Natural killer cell treated with Interleukin-12 subunit alpha and Interleukin-12 subunit beta and Interleukin-15 and Interleukin-18, amount 100 ng/mL, for 72 hours (primary cell): Measurements from ENCODE around the gene DDTL. TPM values are rescaled to one million over a fixed set of nuclear protein-coding genes. Genes with fewer than 3 reads are reported as not detected.

ENCODE experiments used
- ATAC-seq, 2 donors: fragments of 150-1000 bp; cut with Tn5 transposase in 1 of 2; sonication (Bioruptor Pico), chemical (Tn5 transposase) in 1 of 2; 2 replicates each; pipeline ENCODE4 v1.10.0; 2021
- DNase-seq: peaks from one replicate; pipeline ENCODE4 v3.0.0; 2022; ENCODE audit warnings: low spot score
- H3K27ac Mint-ChIP-seq, 2 donors: 1 replicate in 1 of 2; 2 replicates in 1 of 2; pipeline ENCODE4 v1.8.0; 2022; ENCODE audit warnings: mixed read lengths in 2 of 2, mild to moderate bottlenecking in 1 of 2, moderate library complexity in 1 of 2
- H3K27me3 Mint-ChIP-seq, 2 donors: 1 replicate in 1 of 2; 2 replicates in 1 of 2; pipeline ENCODE4 v1.8.0; 2022; ENCODE audit warnings: mixed read lengths in 2 of 2
- H3K36me3 Mint-ChIP-seq: one replicate; pipeline ENCODE4 v1.8.0; 2022; ENCODE audit warnings: mixed read lengths
- H3K4me1 Mint-ChIP-seq, 2 donors: 1 replicate in 1 of 2; 2 replicates in 1 of 2; pipeline ENCODE4 v1.8.0; 2022; ENCODE audit warnings: low read depth in 2 of 2, mixed read lengths in 2 of 2, mild to moderate bottlenecking in 1 of 2
- H3K4me3 Mint-ChIP-seq: one replicate; pipeline ENCODE4 v1.8.0; 2022; ENCODE audit warnings: mixed read lengths
- H3K9me3 Mint-ChIP-seq: 2 replicates; pipeline ENCODE4 v1.8.0; 2022; ENCODE audit warnings: mixed read lengths
- total RNA-seq, 2 donors: library from RNA; stranded (reverse); gene quantifications; one replicate each; pipeline ENCODE4 v1.2.3, GENCODE V29; 2022

DDTL gene
- total RNA-seq, 2 donors from 2014 or later: 8.0 TPM; not detected in 1

DNA sequence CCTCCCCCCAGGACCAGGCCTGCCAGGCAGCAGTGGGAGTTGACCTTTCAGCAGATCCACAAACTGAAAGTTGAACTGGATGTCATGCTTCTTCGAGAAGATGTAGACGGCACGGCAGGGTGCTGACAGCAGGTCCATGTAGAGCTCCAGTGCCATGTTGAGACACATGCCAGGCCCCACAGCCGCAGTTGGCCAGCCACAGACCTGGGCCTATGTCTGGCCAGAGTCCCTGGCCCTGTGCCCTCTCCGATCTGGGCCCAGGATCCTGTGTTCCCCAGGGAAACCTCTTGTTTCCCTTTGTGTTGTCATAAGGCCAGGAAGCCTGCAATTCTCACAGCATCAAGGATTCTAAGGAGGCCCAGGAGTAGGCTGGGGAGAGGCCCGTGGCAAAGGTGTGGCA, 38.5 kb downstream of the DDTL start, which contains the start of gene GSTT4:
Gene GSTT4, minus strand, starts transcription at position 253 of the 400 bp plus-strand sequence. Its CDS starts 97 bp downstream, at position 156.
- no peaks in the 10 kb centered on the region for H3K36me3 Mint-ChIP-seq
- DNase-seq (no peak), ATAC-seq (peak in 1 of 2 donors; percentile 19)
- no peak within 1 kb of the TSS for H3K4me3 Mint-ChIP-seq
- H3K9me3 Mint-ChIP-seq: no peaks in the 10 kb centered on the region
- H3K27me3 Mint-ChIP-seq: no peaks in the 10 kb centered on the region
- peaks cover under 1 to 2% of the 10 kb centered on the region in 2 donors for H3K4me1 Mint-ChIP-seq
- H3K27ac Mint-ChIP-seq: no peak within 1 kb of the TSS

DNA sequence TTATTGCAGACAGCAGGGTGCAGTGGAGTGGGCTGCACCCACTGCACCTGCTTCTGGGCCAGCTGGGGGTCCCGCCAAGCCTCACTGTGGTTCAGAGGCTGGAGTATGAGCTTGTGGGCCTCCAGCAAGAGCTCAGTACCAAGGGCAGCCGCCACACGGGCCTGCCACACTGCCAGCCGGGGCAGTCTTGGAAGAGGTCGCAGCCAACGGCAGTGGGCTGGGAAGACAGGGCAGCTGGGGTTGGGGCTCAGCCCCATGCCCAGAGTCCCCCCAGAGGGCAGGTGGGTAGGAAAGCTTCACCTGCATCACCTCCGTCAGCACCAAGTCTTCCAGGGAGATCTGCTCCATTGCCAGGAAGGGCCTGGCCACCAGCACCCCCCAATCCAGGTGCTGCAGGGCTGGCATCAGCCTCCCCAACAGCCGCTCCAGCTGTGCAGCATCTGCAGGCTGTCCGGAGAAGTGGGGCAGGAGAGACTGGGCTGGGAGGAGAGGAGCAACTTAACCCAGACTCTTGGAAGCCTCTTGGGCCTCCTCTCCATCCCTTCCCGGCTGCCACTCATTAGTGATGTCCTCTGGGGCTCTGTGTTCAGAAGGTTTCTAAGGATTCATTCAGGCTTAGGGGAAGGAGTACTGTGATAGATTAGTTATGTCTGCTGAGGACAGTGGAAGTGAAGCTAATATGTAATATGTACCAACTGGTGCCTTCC, 39.7 kb downstream of the DDTL start:
- H3K27me3 Mint-ChIP-seq: no peaks in the 10 kb centered on the region
- H3K4me3 Mint-ChIP-seq: no peak overlapping the region
- DNase-seq: no peak
- no peaks in the 10 kb centered on the region for H3K36me3 Mint-ChIP-seq
- no peak for ATAC-seq
- no peak overlapping the region for H3K27ac Mint-ChIP-seq
- no peaks in the 10 kb centered on the region for H3K9me3 Mint-ChIP-seq
- peaks cover 6 to 13% of the 10 kb centered on the region in 2 donors for H3K4me1 Mint-ChIP-seq

DNA sequence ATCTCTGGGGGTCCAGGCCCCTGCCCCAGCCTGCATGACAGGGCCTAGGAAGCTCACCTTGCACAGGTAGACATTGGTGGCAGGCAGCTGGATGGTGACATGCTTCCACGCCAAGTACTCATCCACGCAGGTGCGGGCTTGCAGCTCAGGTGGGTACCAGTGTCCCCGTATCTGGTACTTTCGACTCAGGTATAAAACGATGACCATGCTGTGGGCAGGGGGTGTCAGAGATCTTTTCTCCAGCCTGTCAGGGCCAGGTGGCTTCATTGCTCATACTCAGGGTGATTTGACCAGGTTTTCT, 40.2 kb downstream of the DDTL start:
- DNase-seq (no peak), ATAC-seq (no peak)
- H3K36me3 Mint-ChIP-seq: no peaks in the 10 kb centered on the region
- no peak overlapping the region for H3K27ac Mint-ChIP-seq
- H3K9me3 Mint-ChIP-seq: no peaks in the 10 kb centered on the region
- no peaks in the 10 kb centered on the region for H3K27me3 Mint-ChIP-seq
- no peak overlapping the region for H3K4me3 Mint-ChIP-seq
- H3K4me1 Mint-ChIP-seq: peaks cover 6 to 13% of the 10 kb centered on the region in 2 donors

- Mint-ChIP-seq H3K9me3 (no peaks in the 10 kb centered on the region), H3K27me3 (no peaks in the 10 kb centered on the region), H3K27ac (no peak overlapping the region), H3K4me3 (no peak overlapping the region), H3K36me3 (no peaks in the 10 kb centered on the region), H3K4me1 (peaks cover 9 to 13% of the 10 kb centered on the region in 2 donors)
- no peak for DNase-seq
- ATAC-seq: no peak
These were observed 40.7 kb downstream of the DDTL start for GRCh38 chr22:24007253-24008021.

DNA sequence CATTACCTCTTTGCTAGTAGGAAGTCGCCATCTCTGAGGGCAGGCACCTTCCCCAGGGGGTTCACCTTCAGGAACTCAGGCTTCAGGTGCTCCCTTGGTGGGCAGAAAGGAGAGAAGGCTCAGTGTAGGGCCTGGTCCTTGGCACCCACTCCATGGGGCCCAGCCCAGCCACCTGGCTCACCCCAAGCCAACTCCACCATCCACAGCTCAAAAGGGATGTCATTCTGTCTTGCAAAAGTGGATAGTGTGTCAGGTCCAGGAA, 41.3 kb downstream of the DDTL start:
- peaks cover 10 to 13% of the 10 kb centered on the region in 2 donors for H3K4me1 Mint-ChIP-seq
- no peaks in the 10 kb centered on the region for H3K27me3 Mint-ChIP-seq
- H3K27ac Mint-ChIP-seq: no peak overlapping the region
- ATAC-seq (no peak), DNase-seq (no peak)
- no peaks in the 10 kb centered on the region for H3K9me3 Mint-ChIP-seq
- no peak overlapping the region for H3K4me3 Mint-ChIP-seq
- H3K36me3 Mint-ChIP-seq: no peaks in the 10 kb centered on the region

- no peak overlapping the region for H3K27ac Mint-ChIP-seq
- peaks cover 14 to 17% of the 10 kb centered on the region in 2 donors for H3K4me1 Mint-ChIP-seq
- ATAC-seq (no peak), DNase-seq (no peak)
- H3K9me3 Mint-ChIP-seq: no peaks in the 10 kb centered on the region
- no peaks in the 10 kb centered on the region for H3K27me3 Mint-ChIP-seq
- H3K36me3 Mint-ChIP-seq: no peaks in the 10 kb centered on the region
- no peak overlapping the region for H3K4me3 Mint-ChIP-seq
These were observed 41.9 kb downstream of the DDTL start for GRCh38 chr22:24008381-24009226.

- Mint-ChIP-seq H3K27me3 (no peaks in the 10 kb centered on the region), H3K4me1 (peaks cover 18 to 25% of the 10 kb centered on the region in 2 donors), H3K27ac (peak overlapping the region in 1 of 2 donors; percentile 93), H3K36me3 (no peaks in the 10 kb centered on the region), H3K9me3 (no peaks in the 10 kb centered on the region), H3K4me3 (no peak overlapping the region)
- DNase-seq (no peak), ATAC-seq (no peak)
These were observed 42.7 kb downstream of the DDTL start for GRCh38 chr22:24009227-24010017.

GRCh38 chr22:24010018-24010391, 43.3 kb downstream of the DDTL start:
- H3K9me3 Mint-ChIP-seq: no peaks in the 10 kb centered on the region
- H3K4me1 Mint-ChIP-seq: peaks cover 22 to 28% of the 10 kb centered on the region in 2 donors
- no peak for ATAC-seq
- peak overlapping the region in 1 of 2 donors; percentile 93 for H3K27ac Mint-ChIP-seq
- H3K27me3 Mint-ChIP-seq: no peaks in the 10 kb centered on the region
- no peak overlapping the region for H3K4me3 Mint-ChIP-seq
- DNase-seq: no peak
- H3K36me3 Mint-ChIP-seq: no peaks in the 10 kb centered on the region

GRCh38 chr22:24011735-24012068, 45.0 kb downstream of the DDTL start:
- Mint-ChIP-seq H3K36me3 (no peaks in the 10 kb centered on the region), H3K9me3 (no peaks in the 10 kb centered on the region), H3K4me3 (peak overlapping the region; percentile 96), H3K4me1 (peaks cover 22 to 35% of the 10 kb centered on the region in 2 donors), H3K27me3 (no peaks in the 10 kb centered on the region), H3K27ac (peak overlapping the region; percentile 88 to 93)
- no peak for ATAC-seq
- no peak for DNase-seq

GRCh38 chr22:24016156-24016555, 49.5 kb downstream of the DDTL start:
- H3K4me1 Mint-ChIP-seq: peaks cover 22 to 29% of the 10 kb centered on the region in 2 donors
- H3K27me3 Mint-ChIP-seq: no peaks in the 10 kb centered on the region
- peaks cover 5% of the 10 kb centered on the region for H3K36me3 Mint-ChIP-seq
- H3K4me3 Mint-ChIP-seq: no peak overlapping the region
- DNase-seq (no peak), ATAC-seq (no peak)
- no peak overlapping the region for H3K27ac Mint-ChIP-seq
- no peaks in the 10 kb centered on the region for H3K9me3 Mint-ChIP-seq

DNA sequence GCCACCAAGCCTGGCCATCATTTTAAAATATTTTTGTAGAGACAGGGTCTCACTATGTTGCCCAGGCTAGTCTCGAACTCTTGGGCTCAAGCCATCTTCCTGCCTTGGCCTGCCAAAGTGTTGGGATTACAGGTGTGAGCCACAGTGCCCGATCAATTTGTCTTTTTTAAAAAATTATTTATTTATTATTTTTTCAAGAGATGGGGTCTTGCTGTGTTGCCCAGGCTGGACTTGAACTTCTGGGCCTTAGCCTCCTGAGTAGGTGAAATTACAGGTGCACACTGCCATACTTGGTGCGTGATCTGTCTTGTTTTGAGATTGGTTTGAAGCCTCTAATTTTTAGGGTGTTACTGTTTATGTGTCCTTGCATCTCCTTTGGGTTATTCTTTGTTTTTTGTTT, 54.6 kb downstream of the DDTL start:
- Mint-ChIP-seq H3K4me1 (peaks cover 16 to 20% of the 10 kb centered on the region in 2 donors), H3K4me3 (no peak overlapping the region), H3K27me3 (no peaks in the 10 kb centered on the region), H3K36me3 (peaks cover 5% of the 10 kb centered on the region), H3K27ac (no peak overlapping the region), H3K9me3 (no peaks in the 10 kb centered on the region)
- no peak for DNase-seq
- ATAC-seq: no peak
